Fibroblast of the aortic adventitia (primary cell): ENCODE results near the gene C11orf65. TPM values are rescaled to one million over a fixed set of nuclear protein-coding genes. Genes with fewer than 3 reads are reported as not detected.

Experiments used
- DNase-seq: peaks from one replicate; pipeline ENCODE4 v3.0.0-alpha.2; 2010; ENCODE audit warnings: low read depth
- H3K4me3 ChIP-seq: 2 replicates; pipeline ENCODE4 v1.5.1; 2011; ENCODE audit warnings: low read depth, mild to moderate bottlenecking, control low read depth, low read length, moderate library complexity
- CTCF ChIP-seq: IDR thresholded peaks from 2 replicates; pipeline ENCODE4 v1.5.1; 2011; ENCODE audit warnings: mild to moderate bottlenecking, low read length, control low read depth, inconsistent platforms; ENCODE audit not compliant: insufficient read depth
- total RNA-seq: library from RNA; depleted of rRNA; stranded (reverse); fragments of >200 nt; gene quantifications from 2 replicates; pipeline ENCODE4 v1.2.3, GENCODE V29; 2012; ENCODE audit warnings: low replicate concordance

Gene C11orf65
- total RNA-seq, result 0.99 and 1.6 TPM in 2 replicates

- DNase-seq, result peak; percentile 96
- no peak for TF ChIP-seq CTCF
- H3K4me3 ChIP-seq, result peak within 1 kb of the TSS; percentile 75
These were observed at the start of gene C11orf65 for GRCh38 chr11:108467091-108467823. C11orf65 (minus strand) TSS chr11:108467529; CDS start chr11:108461559, 5,970 bp downstream.

GRCh38 chr11:108516125-108516524 lies 48.8 kb upstream of the C11orf65 start:
- no peak for TF ChIP-seq CTCF

GRCh38 chr11:108512708-108513107 lies 45.4 kb upstream of the C11orf65 start:
- H3K4me3 ChIP-seq, result no peak overlapping the region
- DNase-seq, result no peak
- no peak for TF ChIP-seq CTCF

More at GRCh38 chr11:108516125-108516524, 48.8 kb upstream of the C11orf65 start:
- DNase-seq, result no peak
- no peak overlapping the region for H3K4me3 ChIP-seq

- no peak overlapping the region for H3K4me3 ChIP-seq
- DNase-seq, result peak; percentile 39
- no peak for TF ChIP-seq CTCF
These were observed 44.6 kb upstream of the C11orf65 start for GRCh38 chr11:108511851-108512474.

- TF ChIP-seq CTCF, result no peak
- DNase-seq, result no peak
- H3K4me3 ChIP-seq, result no peak overlapping the region
These were observed 41.6 kb upstream of the C11orf65 start for GRCh38 chr11:108508653-108509593.

GRCh38 chr11:108501396-108501795 lies 34.1 kb upstream of the C11orf65 start:
- TF ChIP-seq CTCF, result no peak

More at GRCh38 chr11:108501396-108501795, 34.1 kb upstream of the C11orf65 start:
- no peak overlapping the region for H3K4me3 ChIP-seq
- DNase-seq, result peak; percentile 14
